Stimulated activated naive B cell treated with anti-CD40 and anti-IgM and Interleukin-4, amounts not matched to agents 10 μg/mL and 1 μg/mL and 100 μg/mL, for 72 hours (primary cell): ENCODE data around the gene SMARCC2.

Experiments
- ATAC-seq, 2 donors: fragments of 150-1000 bp; cut with Tn5 transposase; replicated peaks; 2 replicates each; pipeline ENCODE4 v1.10.0; 2021; ENCODE audit warnings: moderate library complexity in 1 of 2
- DNase-seq: peaks from one replicate; pipeline ENCODE4 v3.0.0; 2021
- H3K27ac Mint-ChIP-seq: one replicate; pipeline ENCODE4 v1.8.0; 2022; ENCODE audit warnings: mild to moderate bottlenecking, mixed read lengths
- H3K27me3 Mint-ChIP-seq, 2 donors: one replicate each; pipeline ENCODE4 v1.8.0; 2022; ENCODE audit warnings: mixed read lengths in 2 of 2
- H3K36me3 Mint-ChIP-seq, 2 donors: one replicate each; pipeline ENCODE4 v1.8.0; 2022; ENCODE audit warnings: mixed read lengths in 2 of 2, mild to moderate bottlenecking in 1 of 2
- H3K4me1 Mint-ChIP-seq, 2 donors: one replicate each; pipeline ENCODE4 v1.8.0; 2022; ENCODE audit warnings: mixed read lengths in 2 of 2, mild to moderate bottlenecking in 1 of 2
- H3K4me3 Mint-ChIP-seq, 2 donors: one replicate each; pipeline ENCODE4 v1.8.0; 2022; ENCODE audit warnings: mild to moderate bottlenecking in 2 of 2, mixed read lengths in 2 of 2, moderate library complexity in 1 of 2
- H3K9me3 Mint-ChIP-seq, 2 donors: one replicate each; pipeline ENCODE4 v1.8.0; 2022; ENCODE audit warnings: mixed read lengths in 2 of 2, mild to moderate bottlenecking in 1 of 2

SMARCC2 gene

GRCh38 chr12:56164345-56164729 is 24.9 kb downstream of the SMARCC2 start:
- Mint-ChIP-seq H3K27ac (peak overlapping the region; percentile 87), H3K4me3 (peak overlapping the region; percentile 17 to 36), H3K36me3 (peaks cover 50 to 72% of the 10 kb centered on the region in 2 donors), H3K27me3 (no peaks in the 10 kb centered on the region), H3K4me1 (peaks cover 27 to 45% of the 10 kb centered on the region in 2 donors), H3K9me3 (no peaks in the 10 kb centered on the region)
- no peak for DNase-seq
- no peak for ATAC-seq

- ATAC-seq (no peak), DNase-seq (no peak)
- Mint-ChIP-seq H3K27ac (peak overlapping the region; percentile 92), H3K27me3 (no peaks in the 10 kb centered on the region), H3K4me3 (peak overlapping the region; percentile 48 to 55), H3K36me3 (peaks cover 53 to 74% of the 10 kb centered on the region in 2 donors), H3K9me3 (no peaks in the 10 kb centered on the region), H3K4me1 (peaks cover 30 to 51% of the 10 kb centered on the region in 2 donors)
Observed at GRCh38 chr12:56163533-56164344, 25.5 kb downstream of the SMARCC2 start.

DNA sequence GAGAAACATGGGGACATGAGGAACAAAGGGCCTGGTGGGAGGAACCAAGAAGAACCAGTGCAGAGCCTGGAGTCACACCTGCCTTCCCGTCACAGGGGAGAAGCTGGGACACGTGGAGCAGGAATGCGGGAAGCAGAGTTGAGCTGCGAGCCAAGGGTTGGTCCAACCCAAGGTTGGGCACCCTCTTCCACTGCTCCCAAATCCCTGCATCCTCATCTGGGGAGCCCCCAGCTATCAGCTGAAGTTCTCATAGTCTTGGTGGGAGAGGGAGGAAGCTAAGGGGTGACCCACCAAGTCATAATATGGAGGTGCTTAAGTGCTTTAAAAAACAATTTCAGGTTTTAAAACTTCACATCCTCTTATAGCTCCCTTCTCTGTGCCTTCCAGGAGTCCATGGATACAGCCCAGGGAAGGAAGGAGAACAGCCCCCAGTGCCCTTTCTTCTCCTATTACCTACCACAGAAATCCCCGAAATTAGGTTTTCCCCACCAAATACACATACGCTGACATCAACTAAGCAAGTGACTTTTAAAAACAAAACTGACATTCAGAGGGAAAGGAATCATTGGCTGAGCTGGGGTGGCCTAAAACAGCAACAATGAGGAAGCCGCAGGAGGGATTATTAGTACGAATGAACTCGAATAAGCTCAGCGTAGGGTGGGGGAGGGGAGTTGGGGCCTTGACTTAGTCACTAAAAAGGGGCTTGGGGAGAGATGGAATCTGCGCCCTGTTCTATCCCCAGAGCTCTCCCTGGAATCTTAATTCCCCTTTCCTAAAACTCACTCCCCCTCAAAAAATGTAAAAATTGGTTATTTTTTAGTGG is 26.6 kb downstream of the SMARCC2 start:
- Mint-ChIP-seq H3K4me3 (peak overlapping the region in 1 of 2 donors; percentile 13), H3K9me3 (no peaks in the 10 kb centered on the region), H3K4me1 (peaks cover 30 to 55% of the 10 kb centered on the region in 2 donors), H3K36me3 (peaks cover 54 to 76% of the 10 kb centered on the region in 2 donors), H3K27ac (peak overlapping the region; percentile 80), H3K27me3 (no peaks in the 10 kb centered on the region)
- DNase-seq (no peak), ATAC-seq (no peak)

GRCh38 chr12:56161690-56162351 is 27.5 kb downstream of the SMARCC2 start:
- H3K4me1 Mint-ChIP-seq = peaks cover 32 to 62% of the 10 kb centered on the region in 2 donors
- no peak for ATAC-seq
- no peaks in the 10 kb centered on the region for H3K27me3 Mint-ChIP-seq
- no peak for DNase-seq
- H3K27ac Mint-ChIP-seq = peak overlapping the region; percentile 88
- H3K9me3 Mint-ChIP-seq = no peaks in the 10 kb centered on the region
- H3K4me3 Mint-ChIP-seq = peak overlapping the region; percentile 91 to 97
- H3K36me3 Mint-ChIP-seq = peaks cover 51 to 72% of the 10 kb centered on the region in 2 donors

DNA sequence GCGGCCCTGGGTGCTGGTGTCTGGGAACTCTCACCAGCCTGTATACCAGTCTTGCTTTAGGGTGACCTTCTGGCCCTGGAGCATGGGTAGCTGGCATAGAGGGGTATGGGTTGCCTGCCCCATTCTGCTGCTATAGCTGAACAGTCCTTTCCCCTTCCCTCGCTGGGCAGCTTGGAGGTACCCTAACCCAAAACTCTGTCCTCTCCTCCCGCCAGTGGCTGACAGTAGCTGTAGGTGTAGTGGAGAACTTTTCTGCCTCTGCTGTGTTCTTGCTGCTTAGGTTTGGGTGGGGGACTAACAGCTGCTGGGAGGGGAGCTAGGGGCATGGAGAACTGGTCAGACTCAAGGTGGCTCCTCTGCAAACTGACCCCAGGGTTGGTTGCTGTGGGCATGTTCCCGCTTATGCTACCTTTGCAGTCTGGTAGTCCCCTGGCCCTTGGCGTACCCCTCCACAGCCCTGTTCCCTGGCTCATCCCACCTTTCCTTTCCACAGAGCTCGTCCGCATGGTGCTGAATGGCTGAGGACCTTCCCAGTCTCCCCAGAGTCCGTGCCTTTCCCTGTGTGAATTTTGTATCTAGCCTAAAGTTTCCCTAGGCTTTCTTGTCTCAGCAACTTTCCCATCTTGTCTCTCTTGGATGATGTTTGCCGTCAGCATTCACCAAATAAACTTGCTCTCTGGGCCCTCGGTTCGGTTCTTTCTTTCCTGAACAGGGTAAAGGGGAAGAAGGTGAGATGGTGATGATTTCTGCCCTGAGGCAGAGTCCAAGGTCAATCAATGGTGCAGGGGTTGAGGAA is 28.2 kb downstream of the SMARCC2 start:
- Mint-ChIP-seq H3K4me3 (peak overlapping the region; percentile 91 to 97), H3K4me1 (peaks cover 32 to 62% of the 10 kb centered on the region in 2 donors), H3K36me3 (peaks cover 51 to 72% of the 10 kb centered on the region in 2 donors), H3K27me3 (no peaks in the 10 kb centered on the region), H3K27ac (peak overlapping the region; percentile 88), H3K9me3 (no peaks in the 10 kb centered on the region)
- ATAC-seq (no peak), DNase-seq (no peak)

GRCh38 chr12:56160193-56160763 is 29.0 kb downstream of the SMARCC2 start:
- DNase-seq (no peak), ATAC-seq (no peak)
- Mint-ChIP-seq H3K36me3 (peaks cover 52 to 72% of the 10 kb centered on the region in 2 donors), H3K27ac (peak overlapping the region; percentile 99), H3K27me3 (no peaks in the 10 kb centered on the region), H3K4me3 (peak overlapping the region; percentile 91 to 97), H3K4me1 (peaks cover 37 to 67% of the 10 kb centered on the region in 2 donors), H3K9me3 (no peaks in the 10 kb centered on the region)

DNA sequence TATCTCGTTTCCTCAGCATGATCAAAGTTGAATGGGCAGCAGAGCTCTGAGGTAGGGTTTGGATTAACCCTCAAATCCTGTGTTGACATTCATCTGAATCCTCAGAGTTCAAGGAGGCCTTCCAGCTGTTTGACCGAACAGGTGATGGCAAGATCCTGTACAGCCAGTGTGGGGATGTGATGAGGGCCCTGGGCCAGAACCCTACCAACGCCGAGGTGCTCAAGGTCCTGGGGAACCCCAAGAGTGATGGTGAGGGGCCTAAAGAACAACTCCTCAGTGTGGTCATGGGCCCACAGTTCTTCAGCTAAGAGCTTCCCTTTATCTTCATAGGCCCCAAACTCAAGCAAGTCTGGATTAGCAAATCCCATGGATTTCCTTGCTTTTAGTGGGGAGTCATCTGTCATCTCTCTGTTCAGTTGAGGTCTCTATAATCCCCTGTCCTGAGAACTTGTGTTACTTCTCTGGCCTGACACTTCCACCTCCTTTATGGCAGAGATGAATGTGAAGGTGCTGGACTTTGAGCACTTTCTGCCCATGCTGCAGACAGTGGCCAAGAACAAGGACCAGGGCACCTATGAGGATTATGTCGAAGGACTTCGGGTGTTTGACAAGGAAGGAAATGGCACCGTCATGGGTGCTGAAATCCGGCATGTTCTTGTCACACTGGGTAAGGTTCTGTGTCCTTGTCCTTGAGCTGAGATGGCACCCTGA is 29.6 kb downstream of the SMARCC2 start:
- H3K9me3 Mint-ChIP-seq = no peaks in the 10 kb centered on the region
- peak overlapping the region; percentile 91 to 97 for H3K4me3 Mint-ChIP-seq
- H3K27me3 Mint-ChIP-seq = no peaks in the 10 kb centered on the region
- H3K27ac Mint-ChIP-seq = peak overlapping the region; percentile 99
- H3K36me3 Mint-ChIP-seq = peaks cover 56 to 73% of the 10 kb centered on the region in 2 donors
- H3K4me1 Mint-ChIP-seq = peaks cover 37 to 74% of the 10 kb centered on the region in 2 donors
- DNase-seq = no peak
- no peak for ATAC-seq

- H3K27ac Mint-ChIP-seq = peak overlapping the region; percentile 99
- DNase-seq (no peak), ATAC-seq (peak in 1 of 2 donors; percentile 8)
- H3K4me3 Mint-ChIP-seq = peak overlapping the region; percentile 91 to 97
- H3K4me1 Mint-ChIP-seq = peaks cover 37 to 74% of the 10 kb centered on the region in 2 donors
- no peaks in the 10 kb centered on the region for H3K27me3 Mint-ChIP-seq
- H3K36me3 Mint-ChIP-seq = peaks cover 51 to 67% of the 10 kb centered on the region in 2 donors
- H3K9me3 Mint-ChIP-seq = no peaks in the 10 kb centered on the region
Observed at GRCh38 chr12:56158926-56159461, 30.3 kb downstream of the SMARCC2 start.

- Mint-ChIP-seq H3K27me3 (no peaks in the 10 kb centered on the region), H3K9me3 (no peaks in the 10 kb centered on the region), H3K4me3 (peak within 1 kb of the TSS; percentile 91 to 97), H3K27ac (peak within 1 kb of the TSS; percentile 99), H3K36me3 (peaks cover 48 to 59% of the 10 kb centered on the region in 2 donors), H3K4me1 (peaks cover 39 to 76% of the 10 kb centered on the region in 2 donors)
- peak; percentile 87 to 92 for ATAC-seq
- peak; percentile 88 for DNase-seq
Observed at GRCh38 chr12:56158029-56158925, 31.0 kb downstream of the SMARCC2 start, which contains the start of gene MYL6. TSS of gene MYL6 (plus strand) at chr12:56158359. CDS start at chr12:56158402, 43 bp downstream.

GRCh38 chr12:56157201-56158028 is 31.9 kb downstream of the SMARCC2 start:
- H3K36me3 Mint-ChIP-seq = peaks cover 44 to 54% of the 10 kb centered on the region in 2 donors
- peaks cover 36 to 79% of the 10 kb centered on the region in 2 donors for H3K4me1 Mint-ChIP-seq
- H3K27me3 Mint-ChIP-seq = no peaks in the 10 kb centered on the region

More at GRCh38 chr12:56157201-56158028, 31.9 kb downstream of the SMARCC2 start:
- ATAC-seq = peak; percentile 62 to 66
- Mint-ChIP-seq H3K9me3 (no peaks in the 10 kb centered on the region), H3K4me3 (peak overlapping the region; percentile 91 to 97), H3K27ac (peak overlapping the region; percentile 99)
- peak; percentile 70 for DNase-seq
